Inflammatory macrophage treated with lipopolysaccharide for 4 hours (primary cell): ENCODE results near the gene SORCS2.

ENCODE experiments used
- DNase-seq: peaks from one replicate; pipeline ENCODE4 v3.0.0-alpha.2; 2020

SORCS2 gene

DNA sequence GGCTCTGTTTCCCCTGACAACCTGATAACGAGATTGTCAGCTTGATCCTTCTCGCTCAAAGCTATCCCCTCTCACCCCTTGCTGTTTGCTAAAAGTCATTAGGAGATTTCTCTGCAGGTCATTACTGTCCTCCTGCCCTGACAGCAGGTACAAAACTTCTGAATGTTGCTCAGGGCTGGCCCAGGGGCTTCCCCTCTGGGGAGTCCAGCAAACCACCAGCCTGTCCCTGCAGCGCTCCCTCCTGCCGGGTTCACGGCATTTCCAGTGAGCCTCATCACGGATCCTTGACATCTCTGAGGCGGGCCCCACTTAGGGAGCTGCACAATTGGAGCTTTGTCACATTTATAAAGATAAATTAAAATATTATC, 5.2 kb upstream of the SORCS2 start:
- DNase-seq, result no peak

DNA sequence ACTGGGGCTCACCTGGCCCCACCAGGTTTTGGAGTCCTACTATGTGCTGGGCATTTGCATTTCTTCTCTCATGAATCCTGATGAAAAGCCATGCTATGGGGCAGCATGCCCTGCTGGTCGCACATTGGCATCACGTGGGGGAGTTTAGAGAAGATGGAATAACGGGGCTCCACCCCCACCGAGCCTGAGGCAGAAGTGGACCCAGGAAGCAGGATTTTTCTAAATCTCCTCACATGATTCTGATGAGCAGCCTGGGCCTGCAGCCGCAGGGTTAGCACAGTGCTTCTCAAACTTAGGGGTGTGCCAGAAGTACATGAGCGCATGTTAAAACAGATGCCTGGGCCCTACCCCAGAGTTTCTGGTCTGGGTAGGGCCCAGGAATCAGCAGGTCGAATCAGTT, 4.6 kb upstream of the SORCS2 start:
- no peak for DNase-seq

DNA sequence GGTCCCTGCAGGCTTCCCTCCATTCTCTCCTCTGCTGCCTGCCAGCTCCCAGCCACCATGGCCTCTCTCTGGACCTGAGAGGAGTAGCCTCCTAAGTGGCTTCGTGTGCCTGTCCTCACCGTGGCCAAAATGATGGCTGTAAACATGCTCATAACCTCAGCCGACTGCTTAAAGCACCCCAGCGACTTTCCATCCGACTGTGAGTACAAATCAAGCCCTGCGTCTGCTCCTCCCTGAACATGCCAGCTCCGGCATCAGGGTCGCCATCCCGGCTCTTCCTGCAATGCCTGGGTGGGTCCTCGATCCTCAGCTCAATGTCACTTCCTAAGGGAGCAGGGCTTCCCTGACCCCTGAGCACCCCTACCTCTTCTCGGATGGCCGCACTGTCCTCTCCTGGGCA, 3.3 kb upstream of the SORCS2 start:
- no peak for DNase-seq

- no peak for DNase-seq
Observed at GRCh38 chr4:7189475-7190277, 2.7 kb upstream of the SORCS2 start.

DNA sequence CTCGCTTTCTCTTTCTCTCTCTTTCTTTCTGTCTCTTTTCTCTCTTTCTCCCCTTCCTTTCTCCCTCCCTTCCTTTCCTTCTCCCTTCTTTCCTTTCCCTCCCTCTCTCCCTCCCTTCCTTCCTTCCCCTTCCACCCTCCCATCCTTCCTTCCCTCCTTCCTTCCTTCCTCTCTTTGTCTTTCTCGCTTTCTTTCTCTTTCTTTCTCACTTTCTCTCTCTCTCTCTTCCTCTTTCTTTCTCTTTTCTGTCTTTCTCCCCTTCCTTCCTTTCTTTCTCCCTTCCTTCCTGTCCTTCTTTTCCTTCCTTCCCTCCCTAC, 2.1 kb upstream of the SORCS2 start:
- DNase-seq, result no peak

DNA sequence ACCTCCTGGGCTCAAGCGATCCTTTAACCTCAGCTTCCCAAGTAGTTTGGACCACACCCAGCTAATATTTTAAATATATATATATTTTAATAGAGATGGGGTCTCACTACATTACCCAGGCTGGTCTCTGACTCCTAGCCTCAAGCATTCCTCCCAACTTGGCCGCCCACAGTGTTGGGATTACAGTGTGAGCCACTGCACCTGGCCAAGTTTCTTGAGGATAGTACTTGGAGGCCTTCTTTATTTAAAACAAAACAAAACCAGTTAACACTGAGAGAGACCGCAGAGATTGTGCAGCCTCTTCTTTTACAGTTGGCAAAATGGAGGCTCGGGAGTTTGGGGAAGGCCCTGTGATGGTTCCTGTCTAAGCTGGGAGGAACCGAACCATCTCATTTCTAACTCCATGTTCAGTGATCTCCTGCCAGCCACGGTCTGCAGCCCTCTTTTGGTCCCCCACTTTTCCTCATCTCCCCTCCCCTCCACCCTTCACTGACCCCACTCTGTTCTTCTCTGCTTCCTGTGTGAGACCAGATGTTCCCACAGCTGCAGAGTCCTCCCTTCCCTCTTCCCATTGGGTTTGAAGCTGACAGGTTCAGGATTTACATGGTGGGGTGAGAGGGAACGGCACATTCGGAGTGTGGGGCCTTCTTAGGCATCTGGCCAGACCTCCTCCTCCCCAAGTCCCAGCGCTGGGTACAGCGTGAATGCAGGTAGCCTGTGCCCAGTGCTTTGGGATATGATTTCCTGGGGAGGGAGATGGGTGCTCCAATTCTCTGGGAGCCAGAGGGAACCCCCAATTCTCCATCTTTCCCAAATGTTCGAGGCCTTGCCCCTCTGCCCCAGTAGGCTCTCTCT, 1.4 kb upstream of the SORCS2 start:
- no peak for DNase-seq

DNA sequence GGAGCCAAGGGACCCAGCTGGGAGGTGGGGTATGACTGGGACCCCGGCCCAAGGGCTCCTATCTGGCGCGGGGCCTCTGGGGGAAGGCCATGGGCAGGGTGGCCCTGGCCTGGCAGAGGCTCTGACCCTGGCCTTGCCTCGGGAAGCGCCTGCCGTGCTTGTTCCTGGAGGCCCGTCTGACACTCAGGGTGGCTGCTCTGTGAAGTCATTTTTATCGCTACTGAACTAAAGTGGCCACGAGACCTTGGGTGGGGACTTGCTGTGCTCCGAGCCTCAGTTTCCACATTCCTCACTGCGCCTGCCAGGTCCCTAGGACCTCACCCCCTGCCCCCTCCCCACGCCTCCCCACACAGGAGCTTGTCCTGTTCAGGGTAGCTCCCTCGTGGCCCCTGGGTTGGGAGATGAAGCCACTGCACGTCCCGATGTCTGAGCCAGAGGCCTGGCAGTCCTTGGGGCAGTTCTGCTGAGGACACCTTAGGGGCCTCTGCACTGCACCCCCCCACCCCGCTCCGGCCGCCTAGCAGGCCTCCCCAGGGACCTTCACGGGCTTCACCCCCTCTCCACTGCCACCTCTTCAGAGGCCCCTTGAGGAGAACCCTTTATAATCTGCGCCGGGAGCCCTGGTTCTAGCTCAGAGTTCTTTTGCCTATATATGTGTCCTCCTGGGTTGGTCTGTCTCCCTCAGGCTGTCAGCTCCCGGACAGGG, 639 bp upstream of the SORCS2 start:
- DNase-seq, result no peak

DNA sequence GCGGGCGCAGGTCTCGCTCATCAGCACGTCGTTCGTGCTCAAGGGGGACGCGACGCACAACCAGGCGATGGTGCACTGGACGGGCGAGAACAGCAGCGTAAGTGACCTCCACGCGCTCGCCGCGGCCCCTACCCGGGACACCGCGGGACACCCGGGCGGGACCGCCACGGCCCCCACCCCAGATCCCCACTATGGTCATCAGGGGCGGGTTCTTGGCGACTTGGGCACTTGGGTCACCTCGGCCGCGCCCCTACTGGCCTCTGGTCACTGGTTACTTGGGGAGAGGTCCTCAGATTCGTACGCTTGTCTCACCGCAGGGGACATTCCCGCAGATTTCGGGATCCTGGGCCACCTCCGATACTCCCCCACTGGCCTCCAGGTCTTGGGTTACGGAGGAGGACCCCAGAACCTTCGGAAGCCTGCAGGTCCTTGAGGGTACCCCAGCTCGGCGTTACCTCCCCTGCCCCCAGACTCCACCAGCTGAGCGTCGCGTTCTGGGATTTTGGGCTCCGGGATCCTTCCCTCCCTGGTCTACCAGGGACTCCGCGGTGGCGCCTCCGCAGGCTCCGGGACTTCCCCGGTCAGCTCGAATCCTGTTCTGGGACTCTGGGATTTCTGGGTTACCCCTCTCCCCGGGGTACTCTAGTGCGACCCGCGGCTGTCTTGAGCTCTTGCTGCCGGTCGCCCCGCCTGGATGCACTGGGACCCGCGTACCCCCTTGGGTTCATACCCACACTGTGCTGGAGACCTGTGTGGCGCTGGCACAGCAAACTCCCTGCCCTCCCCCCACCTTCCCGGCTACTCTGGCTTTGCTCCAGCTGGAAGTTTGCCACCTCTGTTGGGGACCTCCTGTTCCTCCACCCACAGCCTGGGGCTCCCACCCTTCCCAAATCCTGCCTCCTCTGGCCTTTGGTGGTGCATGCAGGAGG, 956 bp downstream of the SORCS2 start:
- no peak for DNase-seq

DNA sequence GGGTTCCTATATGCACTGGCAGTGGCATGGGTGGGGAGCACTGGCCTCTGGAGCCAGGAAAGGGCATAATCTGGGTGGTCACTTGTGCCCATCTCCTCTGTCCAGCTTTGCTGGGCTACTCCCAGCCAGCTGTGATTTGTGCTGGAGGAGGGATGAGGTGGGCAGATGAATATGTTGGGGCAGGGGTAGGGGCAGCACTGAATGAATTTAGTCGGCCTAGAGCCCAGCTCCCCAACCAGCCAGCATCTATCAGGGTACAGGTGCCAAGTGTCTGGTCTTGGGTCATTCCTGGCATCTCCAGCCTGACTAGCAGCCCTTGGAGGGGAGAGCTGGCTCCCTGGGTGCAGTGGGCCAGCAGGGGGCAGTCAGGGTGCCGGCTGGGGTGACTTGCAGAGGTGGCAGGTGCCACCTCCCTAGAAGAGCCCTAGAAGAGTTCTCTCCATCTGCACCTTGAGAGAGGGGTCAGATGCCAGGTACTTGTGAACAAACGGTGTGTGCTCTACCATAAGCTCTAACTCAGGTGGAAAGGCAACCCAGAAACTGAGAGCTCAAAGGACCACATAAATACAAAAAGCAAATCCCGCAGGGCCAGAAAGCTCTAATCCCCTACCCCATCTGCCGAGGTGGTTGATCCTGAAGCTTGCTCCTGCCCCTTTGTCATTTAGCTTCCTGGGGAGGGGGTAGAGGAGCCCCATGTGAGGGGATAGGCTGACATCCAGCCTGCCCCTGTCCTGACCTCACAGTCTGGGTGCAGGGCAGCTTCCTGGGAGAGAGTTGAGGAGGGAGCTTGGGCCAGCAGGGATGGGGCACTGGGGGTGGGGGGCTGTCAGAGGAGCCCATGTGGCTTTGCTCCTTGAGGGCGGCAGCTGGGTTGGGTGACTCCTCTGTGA, 2.2 kb downstream of the SORCS2 start:
- DNase-seq, result no peak

GRCh38 chr4:7195141-7195515, 2.8 kb downstream of the SORCS2 start:
- DNase-seq, result no peak

GRCh38 chr4:7195546-7196287, 3.4 kb downstream of the SORCS2 start:
- no peak for DNase-seq

DNA sequence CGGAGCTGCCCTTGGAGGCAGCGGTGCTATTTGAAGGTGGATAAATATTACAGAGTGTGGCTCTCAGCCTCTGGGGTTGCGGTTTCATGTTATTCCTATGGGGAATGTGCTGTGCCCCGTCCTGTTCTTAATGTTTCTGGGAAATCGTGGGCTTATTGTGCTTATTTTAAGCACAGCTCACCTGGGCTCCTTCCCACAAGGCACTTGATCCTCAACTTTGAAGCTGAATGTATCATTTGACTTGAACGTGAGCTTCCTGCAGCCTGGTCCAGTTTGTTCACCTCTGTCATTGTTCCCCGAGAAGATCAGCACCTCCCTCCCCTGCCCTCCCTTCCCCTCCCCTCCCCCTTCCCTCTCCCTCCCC, 3.9 kb downstream of the SORCS2 start:
- no peak for DNase-seq

- no peak for DNase-seq
Observed at GRCh38 chr4:7196736-7197135, 4.4 kb downstream of the SORCS2 start.

GRCh38 chr4:7197910-7198309, 5.6 kb downstream of the SORCS2 start:
- DNase-seq, result no peak

DNA sequence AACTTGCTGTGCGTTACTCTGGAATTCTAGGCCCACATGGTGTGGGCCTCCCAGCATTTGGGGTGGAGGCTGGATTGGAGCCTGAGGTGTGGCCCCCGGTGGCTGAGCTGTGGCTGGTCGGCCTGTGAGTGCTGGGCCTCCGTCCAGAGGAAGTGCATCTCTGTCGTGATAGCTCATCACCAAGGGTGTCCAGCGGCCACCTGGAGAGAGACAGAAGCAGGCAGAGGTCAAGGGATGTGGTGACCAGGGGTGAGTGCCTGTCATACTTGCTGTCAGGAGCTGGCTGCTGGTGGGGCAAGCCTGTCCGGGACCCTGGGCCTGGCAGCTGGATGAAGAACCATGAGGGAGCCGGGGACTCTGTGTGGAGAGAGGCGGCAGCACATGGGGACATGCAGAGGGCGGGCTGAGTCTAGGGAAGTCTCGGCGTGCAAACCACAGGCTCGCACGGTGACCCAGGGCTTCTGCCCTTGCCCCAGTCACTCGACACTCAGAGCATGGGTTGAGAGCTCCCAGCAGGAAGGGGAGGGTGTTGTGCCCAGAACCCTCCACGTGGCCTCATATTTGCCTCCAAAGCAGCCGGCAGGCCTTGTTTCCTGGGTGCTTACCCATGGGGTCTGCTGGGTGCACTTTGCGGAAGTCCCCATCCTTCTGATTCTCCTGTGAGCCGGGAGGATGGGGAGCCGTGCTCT, 6.2 kb downstream of the SORCS2 start:
- DNase-seq, result no peak

- no peak for DNase-seq
Observed at GRCh38 chr4:7199129-7199725, 6.9 kb downstream of the SORCS2 start.

- no peak for DNase-seq
Observed at GRCh38 chr4:7199771-7200441, 7.6 kb downstream of the SORCS2 start.

DNA sequence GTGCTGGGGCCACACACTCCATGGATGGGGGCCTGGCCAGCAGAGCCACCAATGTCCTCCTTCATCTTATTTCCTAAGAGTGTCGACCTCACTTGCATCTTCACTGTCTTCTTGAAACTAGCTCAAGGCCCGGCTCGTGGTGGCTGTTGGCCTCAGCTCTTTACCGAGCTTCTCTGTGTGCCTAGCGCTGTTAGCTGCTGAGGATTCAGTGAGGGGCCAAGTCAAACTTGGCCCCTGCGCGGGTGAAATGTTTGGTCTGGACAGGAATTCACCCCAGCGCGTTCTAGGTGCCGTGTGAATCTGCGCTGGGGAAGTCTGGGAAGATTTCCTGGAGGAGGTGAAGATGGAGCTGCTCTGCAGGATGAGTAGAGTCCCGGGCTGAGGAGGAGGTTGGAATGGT, 8.5 kb downstream of the SORCS2 start:
- no peak for DNase-seq
